HepG2 (cell line): Measurements from ENCODE around the gene CKLF. TPM values are rescaled to one million over a fixed set of nuclear protein-coding genes. Genes with fewer than 3 reads are reported as not detected.

Experiments used
- AHR ChIP-seq: IDR thresholded peaks from 2 replicates; pipeline ENCODE4 v1.6.1; 2018; ENCODE audit warnings: missing genetic modification reagents, missing compliant biosample characterization
- DR1 ChIP-seq: sonication (generic); formaldehyde crosslinking; IDR thresholded peaks from 2 replicates; pipeline ENCODE4 v1.8.0; 2021; ENCODE audit warnings: mild to moderate bottlenecking, missing genetic modification reagents, inconsistent platforms
- HMG20A ChIP-seq: IDR thresholded peaks from 2 replicates; pipeline ENCODE4 v1.6.1; 2016; ENCODE audit warnings: borderline replicate concordance
- KMT2A ChIP-seq: sonication (generic); formaldehyde crosslinking; IDR thresholded peaks from 2 replicates; pipeline ENCODE4 v1.4.0; 2020; ENCODE audit warnings: missing genetic modification reagents
- NFE2 ChIP-seq: sonication (generic); formaldehyde crosslinking; IDR thresholded peaks from 2 replicates; pipeline ENCODE4 v1.4.0; 2020; ENCODE audit warnings: missing genetic modification reagents
- PCBP1 ChIP-seq: fragments of 200-400 bp; formaldehyde crosslinking; IDR thresholded peaks from 2 replicates; pipeline ENCODE4 v1.6.1; 2017; ENCODE audit warnings: mild to moderate bottlenecking, low read depth, low read length, borderline replicate concordance
- PRDM4 ChIP-seq: sonication (generic); formaldehyde crosslinking; IDR thresholded peaks from 2 replicates; pipeline ENCODE4 v1.9.0; 2021; ENCODE audit warnings: missing genetic modification reagents, borderline replicate concordance
- RBFOX2 ChIP-seq: fragments of 200-400 bp; formaldehyde crosslinking; IDR thresholded peaks from 2 replicates; pipeline ENCODE4 v1.6.1; 2017; ENCODE audit warnings: low read depth, mild to moderate bottlenecking, low read length
- RFXAP ChIP-seq: sonication (generic); formaldehyde crosslinking; IDR thresholded peaks from 2 replicates; pipeline ENCODE4 v1.4.0; 2020; ENCODE audit warnings: missing genetic modification reagents, borderline replicate concordance
- SATB2 ChIP-seq: sonication (generic); formaldehyde crosslinking; IDR thresholded peaks from 2 replicates; pipeline ENCODE4 v1.5.0; 2020; ENCODE audit warnings: missing genetic modification reagents
- TGIF2 ChIP-seq: IDR thresholded peaks from 2 replicates; pipeline ENCODE4 v1.6.1; 2016; ENCODE audit warnings: control low read depth, missing compliant biosample characterization
- TSC22D2 ChIP-seq: sonication (generic); formaldehyde crosslinking; IDR thresholded peaks from 2 replicates; pipeline ENCODE4 v1.5.1; 2020; ENCODE audit warnings: missing genetic modification reagents, mild to moderate bottlenecking, borderline replicate concordance
- YEATS2 ChIP-seq: sonication (generic); formaldehyde crosslinking; IDR thresholded peaks from 2 replicates; pipeline ENCODE4 v1.4.0; 2020; ENCODE audit warnings: missing genetic modification reagents, borderline replicate concordance
- ZFX ChIP-seq: sonication (generic); formaldehyde crosslinking; IDR thresholded peaks from 2 replicates; pipeline ENCODE4 v1.4.0; 2020; ENCODE audit warnings: mild to moderate bottlenecking, low read depth, missing genetic modification reagents, moderate library complexity
- ZNF205 ChIP-seq: IDR thresholded peaks from 2 replicates; pipeline ENCODE4 v1.6.1; 2018; ENCODE audit warnings: missing biosample characterization, missing genetic modification reagents
- ZNF235 ChIP-seq: sonication (generic); formaldehyde crosslinking; IDR thresholded peaks from 2 replicates; pipeline ENCODE4 v1.8.1; 2023; ENCODE audit warnings: mild to moderate bottlenecking, missing genetic modification reagents, borderline replicate concordance
- ZNF280B ChIP-seq: sonication (generic); formaldehyde crosslinking; IDR thresholded peaks from 2 replicates; pipeline ENCODE4 v1.5.0; 2020; ENCODE audit warnings: missing genetic modification reagents, mild to moderate bottlenecking, borderline replicate concordance
- ZNF280D ChIP-seq: sonication (generic); formaldehyde crosslinking; IDR thresholded peaks from 2 replicates; pipeline ENCODE4 v1.5.1; 2020; ENCODE audit warnings: mild to moderate bottlenecking, missing genetic modification reagents
- ZNF326 ChIP-seq: sonication (generic); formaldehyde crosslinking; IDR thresholded peaks from 2 replicates; pipeline ENCODE4 v1.4.0; 2020; ENCODE audit warnings: missing genetic modification reagents, borderline replicate concordance
- ZNF335 ChIP-seq: sonication (generic); formaldehyde crosslinking; IDR thresholded peaks from 2 replicates; pipeline ENCODE4 v1.4.0; 2020; ENCODE audit warnings: missing genetic modification reagents
- ZNF570 ChIP-seq: sonication (generic); formaldehyde crosslinking; IDR thresholded peaks from 2 replicates; pipeline ENCODE4 v1.4.0; 2020; ENCODE audit warnings: mild to moderate bottlenecking, missing genetic modification reagents, borderline replicate concordance
- ZNF747 ChIP-seq: sonication (generic); formaldehyde crosslinking; IDR thresholded peaks from 2 replicates; pipeline ENCODE4 v1.8.1; 2023; ENCODE audit warnings: missing genetic modification reagents, mild to moderate bottlenecking, borderline replicate concordance
- ZSCAN9 ChIP-seq: IDR thresholded peaks from 2 replicates; pipeline ENCODE4 v1.6.1; 2016; ENCODE audit warnings: borderline replicate concordance
- polyA plus RNA-seq, 8 experiments: library from polyadenylated mRNA; depleted of rRNA in 3 of 8; stranded (reverse) in 7 of 8; unstranded in 1 of 8; fragments of >200 nt; fragmentation: Illumina TruSeq in 4 of 8; extraction: Trizol in 4 of 8; gene quantifications; 2 replicates each; pipeline versions ENCODE4 v1.2.1 to v1.2.3, GENCODE V29; 2011 to 2016; ENCODE audit warnings: low read depth in 4 of 8, missing spikeins in 1 of 8, mixed read lengths in 1 of 8; ENCODE audit not compliant: insufficient read depth in 1 of 8
- total RNA-seq, 5 experiments: library from RNA; depleted of rRNA; stranded (reverse); fragments of >200 nt; fragmentation: Illumina TruSeq; extraction: Trizol; gene quantifications; 2 replicates each; pipeline ENCODE4 v1.2.3, GENCODE V29; 2016; ENCODE audit warnings: low read depth in 1 of 5

CKLF gene
- total and polyA plus RNA-seq, 2 of the 13 experiments (the other 11 are each of a cell fraction or from before 2014, with no cell fraction given): 120 to 167 TPM

- TF ChIP-seq HMG20A (CRISPR knock-in tag): no peak
- 0 out of 2 replicates have a peak, but pooled peaks have one; percentile 73 for TF ChIP-seq PCBP1
- TF ChIP-seq RBFOX2: no peak
- TF ChIP-seq DR1 (CRISPR knock-in tag): 0 out of 2 replicates have a peak, but pooled peaks have one; percentile 8
- peak; percentile 78 for TF ChIP-seq ZFX (CRISPR knock-in tag)
- peak; percentile 26; the same call in 1 of the 2 replicates for TF ChIP-seq ZSCAN9 (CRISPR knock-in tag)
- peak; percentile 45; the same call in 1 of the 2 replicates for TF ChIP-seq AHR (CRISPR knock-in tag)
- peak; percentile 10; the same call in 1 of the 2 replicates for TF ChIP-seq RFXAP
- 0 out of 2 replicates have a peak, but pooled peaks have one; percentile 64 for TF ChIP-seq TGIF2
- no peak for TF ChIP-seq ZNF326 (CRISPR knock-in tag)
- 0 out of 2 replicates have a peak, but pooled peaks have one; percentile 51 for TF ChIP-seq ZNF747 (CRISPR knock-in tag)
- TF ChIP-seq YEATS2: peak; percentile 34; the same call in 1 of the 2 replicates
- no peak for TF ChIP-seq ZNF205
- no peak for TF ChIP-seq ZNF235 (CRISPR knock-in tag)
- no peak for TF ChIP-seq PRDM4 (CRISPR knock-in tag)
- TF ChIP-seq TSC22D2: 0 out of 2 replicates have a peak, but pooled peaks have one; percentile 10
- no peak for TF ChIP-seq KMT2A
- TF ChIP-seq ZNF335 (CRISPR knock-in tag): peak; percentile 78; the same call in 1 of the 2 replicates
- peak; percentile 90 for TF ChIP-seq ZNF280B (CRISPR knock-in tag)
- no peak for TF ChIP-seq SATB2 (CRISPR knock-in tag)
- no peak for TF ChIP-seq NFE2
- no peak for TF ChIP-seq ZNF570 (CRISPR knock-in tag)
- TF ChIP-seq ZNF280D (CRISPR knock-in tag): peak; percentile 31; the same call in 1 of the 2 replicates
These were observed 51.4 kb downstream of the CKLF start (continued) for GRCh38 chr16:66603537-66604375.
